Brain pericyte (primary cell): Measurements from ENCODE around the gene VPS13A.
"Not testable (repeated sequence)": the region's sequence is repeated elsewhere in the genome, so short reads cannot be mapped to it uniquely, and the experiment has no call there.

Source experiments
- DNase-seq: peaks from one replicate; pipeline ENCODE4 v3.0.0-alpha.2; 2012; ENCODE audit warnings: low read depth, low spot score

Gene VPS13A

GRCh38 chr9:77304543-77304942, 127.2 kb downstream of the VPS13A start:
- no peak for DNase-seq

GRCh38 chr9:77305622-77306400, 128.5 kb downstream of the VPS13A start:
- no peak for DNase-seq

- no peak for DNase-seq
These were observed 129.8 kb downstream of the VPS13A start for GRCh38 chr9:77307166-77307565.

GRCh38 chr9:77316058-77316457, 138.7 kb downstream of the VPS13A start:
- DNase-seq: no peak

GRCh38 chr9:77325058-77325457, 147.7 kb downstream of the VPS13A start:
- DNase-seq: no peak

GRCh38 chr9:77328102-77328501, 150.8 kb downstream of the VPS13A start:
- DNase-seq: no peak

GRCh38 chr9:77370064-77370463, 192.7 kb downstream of the VPS13A start:
- no peak for DNase-seq

- no peak for DNase-seq
These were observed 196.9 kb downstream of the VPS13A start for GRCh38 chr9:77374266-77374665.

- no peak for DNase-seq
These were observed 198.7 kb downstream of the VPS13A start for GRCh38 chr9:77375956-77376532.

- DNase-seq: no peak
These were observed 207.1 kb downstream of the VPS13A start for GRCh38 chr9:77384406-77384805.

GRCh38 chr9:77386187-77386586, 208.9 kb downstream of the VPS13A start:
- DNase-seq: no peak

GRCh38 chr9:77391834-77392233, 214.5 kb downstream of the VPS13A start:
- DNase-seq: no peak

- DNase-seq: no peak
These were observed 215.0 kb downstream of the VPS13A start for GRCh38 chr9:77392328-77392727.

GRCh38 chr9:77398581-77398980, 221.2 kb downstream of the VPS13A start:
- DNase-seq: not testable (repeated sequence)

GRCh38 chr9:77399964-77400363, 222.6 kb downstream of the VPS13A start:
- DNase-seq: no peak

GRCh38 chr9:77402286-77402685, 225.0 kb downstream of the VPS13A start:
- no peak for DNase-seq

- DNase-seq: no peak
These were observed 225.9 kb downstream of the VPS13A start for GRCh38 chr9:77403239-77403638.

- not testable (repeated sequence) for DNase-seq
These were observed 231.2 kb downstream of the VPS13A start for GRCh38 chr9:77408521-77408920.

GRCh38 chr9:77417566-77417965, 240.2 kb downstream of the VPS13A start:
- peak; percentile 49 for DNase-seq

GRCh38 chr9:77418226-77418625, 240.9 kb downstream of the VPS13A start:
- no peak for DNase-seq

GRCh38 chr9:77420641-77421040, 243.3 kb downstream of the VPS13A start:
- DNase-seq: no peak

- DNase-seq: no peak
These were observed 244.4 kb downstream of the VPS13A start for GRCh38 chr9:77421506-77422265.

GRCh38 chr9:77422969-77423368, 245.6 kb downstream of the VPS13A start:
- DNase-seq: no peak
